ENCODE measurements around the gene SSBP2.

Gene SSBP2

GRCh38 chr5:81763294-81763928 is 12.5 kb upstream of the SSBP2 start:
- no peak for DNase-seq

- DNase-seq: no peak
These were observed 12.0 kb upstream of the SSBP2 start for GRCh38 chr5:81762853-81763252.

GRCh38 chr5:81762401-81762800 is 11.5 kb upstream of the SSBP2 start:
- no peak for DNase-seq

- no peak for DNase-seq
These were observed 11.1 kb upstream of the SSBP2 start for GRCh38 chr5:81761970-81762369.

- DNase-seq: no peak
These were observed 10.4 kb upstream of the SSBP2 start for GRCh38 chr5:81761270-81761669.

- DNase-seq: no peak
These were observed 9.6 kb upstream of the SSBP2 start for GRCh38 chr5:81760521-81760920.

- no peak for DNase-seq
These were observed 8.7 kb upstream of the SSBP2 start for GRCh38 chr5:81759632-81760005.

- DNase-seq: no peak
These were observed 6.5 kb upstream of the SSBP2 start for GRCh38 chr5:81757404-81757803.

- no peak for DNase-seq
These were observed 5.1 kb upstream of the SSBP2 start for GRCh38 chr5:81756016-81756415.

GRCh38 chr5:81755320-81755719 is 4.4 kb upstream of the SSBP2 start:
- no peak for DNase-seq

GRCh38 chr5:81754621-81755020 is 3.7 kb upstream of the SSBP2 start:
- DNase-seq: no peak

GRCh38 chr5:81753429-81753828 is 2.5 kb upstream of the SSBP2 start:
- no peak for DNase-seq

- no peak for DNase-seq
These were observed 1.7 kb upstream of the SSBP2 start for GRCh38 chr5:81752644-81752963.

- DNase-seq: no peak
These were observed 1.1 kb upstream of the SSBP2 start for GRCh38 chr5:81751836-81752643.

- peak; percentile 34 for DNase-seq
These were observed 439 bp downstream of the SSBP2 start for GRCh38 chr5:81750308-81751008.

- peak; percentile 24 for DNase-seq
These were observed 1.2 kb downstream of the SSBP2 start for GRCh38 chr5:81749561-81750307.

GRCh38 chr5:81749192-81749560 is 1.7 kb downstream of the SSBP2 start:
- DNase-seq: no peak

- peak; percentile 1 for DNase-seq
These were observed 2.3 kb downstream of the SSBP2 start for GRCh38 chr5:81748556-81748955.

- no peak for DNase-seq
These were observed 3.9 kb downstream of the SSBP2 start for GRCh38 chr5:81747030-81747429.

- no peak for DNase-seq
These were observed 10.1 kb downstream of the SSBP2 start for GRCh38 chr5:81740758-81741157.

GRCh38 chr5:81739291-81739690 is 11.6 kb downstream of the SSBP2 start:
- DNase-seq: no peak

GRCh38 chr5:81729276-81729675 is 21.6 kb downstream of the SSBP2 start:
- DNase-seq: no peak

GRCh38 chr5:81728301-81728700 is 22.6 kb downstream of the SSBP2 start:
- DNase-seq: no peak

- DNase-seq: no peak
These were observed 24.6 kb downstream of the SSBP2 start for GRCh38 chr5:81726297-81726696.

Measured in NCI-H146 (cell line).